Aorta (tissue), 5 donors: ENCODE results near the gene PCK2. TPM values are rescaled to one million over a fixed set of nuclear protein-coding genes. Genes with fewer than 3 reads are reported as not detected.

ENCODE experiments used
- ATAC-seq: fragments of 200-7000 bp; cut with Tn5 transposase; one replicate; pipeline ENCODE4 v1.9.1; 2022; ENCODE audit warnings: moderate library complexity; ENCODE audit not compliant: low FRiP score
- DNase-seq, 2 donors: peaks; one replicate each; pipeline ENCODE4 v3.0.0-alpha.2; 2020
- H3K27ac ChIP-seq, 2 donors: one replicate each; pipeline ENCODE4 v1.5.1; 2013; ENCODE audit warnings: low read length in 2 of 2, mild to moderate bottlenecking in 2 of 2, moderate library complexity in 2 of 2, control low read depth in 1 of 2, inconsistent platforms in 1 of 2, low read depth in 1 of 2
- H3K27me3 ChIP-seq, 2 donors: one replicate each; pipeline ENCODE4 v1.6.1; 2013; ENCODE audit warnings: control low read depth in 1 of 2, low read length in 1 of 2, mild to moderate bottlenecking in 1 of 2, moderate library complexity in 1 of 2; ENCODE audit not compliant: insufficient read depth in 2 of 2, control insufficient read depth in 1 of 2
- H3K36me3 ChIP-seq, 2 donors: one replicate each; pipeline ENCODE4 v1.6.1; 2013; ENCODE audit warnings: control low read depth in 1 of 2, low read length in 1 of 2, mild to moderate bottlenecking in 1 of 2; ENCODE audit not compliant: insufficient read depth in 2 of 2, control insufficient read depth in 1 of 2
- H3K4me1 ChIP-seq, 2 donors: one replicate each; pipeline ENCODE4 v1.6.1; 2013; ENCODE audit warnings: low read length in 2 of 2, control low read depth in 1 of 2, mild to moderate bottlenecking in 1 of 2, moderate library complexity in 1 of 2; ENCODE audit not compliant: insufficient read depth in 2 of 2, control insufficient read depth in 1 of 2
- H3K4me3 ChIP-seq, 2 donors: one replicate each; pipeline ENCODE4 v1.5.1; 2013; ENCODE audit warnings: low read length in 2 of 2, control low read depth in 1 of 2, mild to moderate bottlenecking in 1 of 2
- H3K9me3 ChIP-seq: one replicate; pipeline ENCODE4 v1.6.1; 2013; ENCODE audit warnings: mild to moderate bottlenecking, low read length; ENCODE audit not compliant: control insufficient read depth
- WGBS, 2 donors: extraction: QIAGEN DNeasy Blood & Tissue Kit; methylation state at CpG; one replicate each; pipeline ENCODE4 v1.1.7; 2013; 5-methylcytosine and 5-hydroxymethylcytosine counted together
- intact Hi-C, 2 donors: fragments of 100-400 bp; cut with DNase I; formaldehyde crosslinking; loops; one replicate each; pipeline versions ENCODE4 v1.14.2 to v1.15.0; 2022
- polyA plus RNA-seq, 2 donors: library from polyadenylated mRNA; stranded (reverse); fragments of 200-250 nt; gene quantifications; one replicate each; pipeline ENCODE4 v1.2.3, GENCODE V29; 2013
- total RNA-seq, 2 donors: library from RNA; stranded (reverse); fragmentation: NEBNext Ultra II Directional; extraction: Animal tissue kit (Norgen Biotek cat#: 25700); gene quantifications; one replicate each; pipeline ENCODE4 v1.2.1, GENCODE V29; 2021
- donor health status: healthy with polysubstance abuse.
- donor health status: Bipolar disorder and iron deficiency.
- donor health status: DM: no; HTN: no; CAD: no.
- donor health status: DM: no; HTN: no; CAD: no.
- donor health status: DM: yes; HTN: yes; CAD: no.

The PCK2 gene
- total and polyA plus RNA-seq, 4 donors = 14.7 to 82.5 (median 21.1) TPM

GRCh38 chr14:24114532-24115421 is 20.7 kb downstream of the PCK2 start, which contains the start of the genes DCAF11 and NRL:
DCAF11 (plus strand) TSS chr14:24114777; CDS start chr14:24115595, 818 bp downstream.
NRL (minus strand) TSS chr14:24114949; CDS start chr14:24082848, 32,101 bp downstream.
- intact Hi-C loops = loop anchor here (2.0 to 10.0 kb wide), 4 partner anchors 26 to 320 kb away; partner anchors contain the start of genes EMC9 (in 1 of the 2), IRF9 (in 1 of the 2), PSME2 (in 1 of the 2) and RNF31 (in 1 of the 2)
- Histone ChIP-seq H3K4me3 (peak within 1 kb of the TSS; percentile 43 to 71), H3K9me3 (no peaks in the 10 kb centered on the region), H3K4me1 (no peaks in the 10 kb centered on the region), H3K36me3 (peaks cover 0 to 3% of the 10 kb centered on the region in 2 donors), H3K27me3 (no peaks in the 10 kb centered on the region), H3K27ac (peak within 1 kb of the TSS; percentile 98 to 100)
- DNase-seq (peak; percentile 99), ATAC-seq (peak; percentile 98)
- 0% methylated on average over 61 to 65 of the region's 65 CpGs for WGBS, 2 donors

GRCh38 chr14:24115422-24116127 is 21.5 kb downstream of the PCK2 start:
- Histone ChIP-seq H3K9me3 (no peaks in the 10 kb centered on the region), H3K27me3 (no peaks in the 10 kb centered on the region), H3K4me3 (peak overlapping the region; percentile 37 to 57), H3K36me3 (peaks cover 0 to 3% of the 10 kb centered on the region in 2 donors), H3K4me1 (no peaks in the 10 kb centered on the region), H3K27ac (peak overlapping the region in 1 of 2 donors; percentile 1)
- WGBS, 2 donors = 2 to 3% methylated on average over 14 of the region's 14 CpGs
- intact Hi-C loops = loop anchor here (1.0 to 10.0 kb wide), 4 partner anchors 18 to 319 kb away; partner anchors contain the start of genes EMC9 (in 1 of the 2) and IRF9 (in 1 of the 2)
- ATAC-seq = no peak
- DNase-seq = peak; percentile 46 to 70

GRCh38 chr14:24116128-24116814 is 22.2 kb downstream of the PCK2 start:
- DNase-seq = peak in 1 of 2 donors; percentile 42
- no peaks in the 10 kb centered on the region for H3K9me3 ChIP-seq
- no peak for ATAC-seq
- no peaks in the 10 kb centered on the region for H3K27me3 ChIP-seq
- H3K27ac ChIP-seq = no peak overlapping the region
- H3K36me3 ChIP-seq = peaks cover 0 to 4% of the 10 kb centered on the region in 2 donors
- no peaks in the 10 kb centered on the region for H3K4me1 ChIP-seq
- 92 to 93% methylated on average over 6 of the region's 6 CpGs for WGBS, 2 donors
- intact Hi-C loops = loop anchor here (1.0 to 10.0 kb wide), 3 partner anchors 17 to 319 kb away; partner anchors contain the start of gene IRF9 (in 1 of the 2)
- H3K4me3 ChIP-seq = no peak overlapping the region

GRCh38 chr14:24117179-24117578 is 23.1 kb downstream of the PCK2 start:
- Histone ChIP-seq H3K4me1 (no peaks in the 10 kb centered on the region), H3K27me3 (no peaks in the 10 kb centered on the region), H3K4me3 (no peak overlapping the region), H3K27ac (no peak overlapping the region), H3K36me3 (peaks cover 0 to 4% of the 10 kb centered on the region in 2 donors), H3K9me3 (no peaks in the 10 kb centered on the region)
- DNase-seq = peak; percentile 34 to 42
- no peak for ATAC-seq
- intact Hi-C loops = loop anchor here (10.0 kb wide), 2 partner anchors 48 to 318 kb away; partner anchors contain the start of gene IRF9 (in 1 of the 2)
- 93% methylated on average over 6 of the region's 6 CpGs for WGBS, 2 donors

GRCh38 chr14:24119691-24120090 is 25.6 kb downstream of the PCK2 start:
- 93 to 96% methylated on average over 6 of the region's 6 CpGs for WGBS, 2 donors
- intact Hi-C loops = loop anchor here (10.0 kb wide), 2 partner anchors 45 to 315 kb away; partner anchors contain the start of gene IRF9 (in 1 of the 2)

GRCh38 chr14:24121210-24121609 is 27.1 kb downstream of the PCK2 start:
- 91 to 93% methylated on average over 8 of the region's 8 CpGs for WGBS, 2 donors
- intact Hi-C loops = no loop called here
- DNase-seq (peak; percentile 5 to 46), ATAC-seq (no peak)
- Histone ChIP-seq H3K27ac (no peak overlapping the region), H3K4me3 (no peak overlapping the region), H3K4me1 (no peaks in the 10 kb centered on the region), H3K36me3 (peaks cover 0 to 8% of the 10 kb centered on the region in 2 donors), H3K27me3 (no peaks in the 10 kb centered on the region), H3K9me3 (no peaks in the 10 kb centered on the region)

More at GRCh38 chr14:24119691-24120090, 25.6 kb downstream of the PCK2 start:
- Histone ChIP-seq H3K36me3 (peaks cover 0 to 8% of the 10 kb centered on the region in 2 donors), H3K27ac (no peak overlapping the region), H3K4me1 (no peaks in the 10 kb centered on the region), H3K27me3 (no peaks in the 10 kb centered on the region), H3K9me3 (no peaks in the 10 kb centered on the region), H3K4me3 (no peak overlapping the region)
- ATAC-seq (no peak), DNase-seq (peak; percentile 16 to 48)

- H3K4me3 ChIP-seq = no peak overlapping the region
- H3K27ac ChIP-seq = no peak overlapping the region
- H3K36me3 ChIP-seq = peaks cover 0 to 8% of the 10 kb centered on the region in 2 donors
- H3K9me3 ChIP-seq = no peaks in the 10 kb centered on the region
- DNase-seq (no peak), ATAC-seq (no peak)
- no peaks in the 10 kb centered on the region for H3K4me1 ChIP-seq
- no peaks in the 10 kb centered on the region for H3K27me3 ChIP-seq
- WGBS, 2 donors = 85 to 90% methylated on average over 4 of the region's 4 CpGs
- intact Hi-C loops = no loop called here
Observed at GRCh38 chr14:24122416-24122815, 28.3 kb downstream of the PCK2 start.

GRCh38 chr14:24122898-24123297 is 28.8 kb downstream of the PCK2 start:
- no peak overlapping the region for H3K27ac ChIP-seq
- no peaks in the 10 kb centered on the region for H3K9me3 ChIP-seq
- H3K4me1 ChIP-seq = no peaks in the 10 kb centered on the region
- ATAC-seq (no peak), DNase-seq (peak; percentile 29 to 31)
- H3K36me3 ChIP-seq = peaks cover 0 to 8% of the 10 kb centered on the region in 2 donors
- WGBS, 2 donors = 83 to 85% methylated on average over 8 of the region's 8 CpGs
- intact Hi-C loops = no loop called here
- H3K27me3 ChIP-seq = no peaks in the 10 kb centered on the region
- H3K4me3 ChIP-seq = no peak overlapping the region
